ENCODE measurements around the gene ANKRD33.
"Not testable (repeated sequence)": the region's sequence is repeated elsewhere in the genome, so short reads cannot be mapped to it uniquely, and the experiment has no call there.

Gene ANKRD33

DNA sequence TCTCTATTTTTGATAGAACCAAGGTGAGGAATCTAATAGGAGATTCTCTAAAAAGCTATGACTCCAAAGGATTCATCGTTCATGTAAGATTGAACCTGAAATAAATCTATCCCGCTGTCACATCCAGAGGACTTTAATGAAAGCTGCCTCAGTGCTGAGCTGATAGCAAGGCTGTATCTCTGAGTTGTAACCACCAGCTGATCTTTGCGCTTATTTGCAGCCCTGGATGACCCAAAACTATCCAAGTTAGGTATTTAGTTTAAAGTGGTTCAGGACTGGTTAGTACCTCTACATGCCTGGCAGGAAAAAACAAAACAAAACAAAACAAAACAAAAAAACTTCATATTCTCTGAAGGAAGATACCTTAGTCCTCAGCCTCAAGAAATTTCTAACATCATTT lies 8.8 kb upstream of the ANKRD33 start:
- no peak for DNase-seq (ENCODE audit: low spot score)

DNA sequence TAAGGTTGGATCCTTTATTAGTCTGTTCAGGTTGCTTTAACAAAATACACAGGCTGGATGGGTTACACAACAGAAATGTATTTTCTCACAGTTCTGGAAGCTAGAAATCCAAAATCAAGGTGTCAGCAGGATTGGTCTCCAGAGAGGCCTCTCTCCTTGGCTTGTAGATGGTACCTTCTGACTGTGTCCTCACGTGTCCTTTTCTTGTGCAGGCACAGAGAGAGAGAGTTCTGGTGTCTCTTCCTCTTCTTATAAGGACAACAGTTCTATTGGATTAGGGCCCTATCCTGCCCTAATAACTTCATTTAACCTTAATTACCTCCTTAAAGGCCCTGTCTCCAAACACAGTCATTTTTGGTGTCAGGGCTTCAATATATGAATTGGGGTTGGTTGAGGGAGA lies 4.6 kb upstream of the ANKRD33 start:
- DNase-seq (ENCODE audit: low spot score), result no peak

GRCh38 chr12:51883998-51884675 lies 3.8 kb upstream of the ANKRD33 start:
- DNase-seq (ENCODE audit: low spot score), result no peak

GRCh38 chr12:51884676-51885229 lies 3.1 kb upstream of the ANKRD33 start:
- DNase-seq (ENCODE audit: low spot score), result no peak

GRCh38 chr12:51885294-51886020 lies 2.4 kb upstream of the ANKRD33 start:
- not testable (repeated sequence) for DNase-seq (ENCODE audit: low spot score)

DNA sequence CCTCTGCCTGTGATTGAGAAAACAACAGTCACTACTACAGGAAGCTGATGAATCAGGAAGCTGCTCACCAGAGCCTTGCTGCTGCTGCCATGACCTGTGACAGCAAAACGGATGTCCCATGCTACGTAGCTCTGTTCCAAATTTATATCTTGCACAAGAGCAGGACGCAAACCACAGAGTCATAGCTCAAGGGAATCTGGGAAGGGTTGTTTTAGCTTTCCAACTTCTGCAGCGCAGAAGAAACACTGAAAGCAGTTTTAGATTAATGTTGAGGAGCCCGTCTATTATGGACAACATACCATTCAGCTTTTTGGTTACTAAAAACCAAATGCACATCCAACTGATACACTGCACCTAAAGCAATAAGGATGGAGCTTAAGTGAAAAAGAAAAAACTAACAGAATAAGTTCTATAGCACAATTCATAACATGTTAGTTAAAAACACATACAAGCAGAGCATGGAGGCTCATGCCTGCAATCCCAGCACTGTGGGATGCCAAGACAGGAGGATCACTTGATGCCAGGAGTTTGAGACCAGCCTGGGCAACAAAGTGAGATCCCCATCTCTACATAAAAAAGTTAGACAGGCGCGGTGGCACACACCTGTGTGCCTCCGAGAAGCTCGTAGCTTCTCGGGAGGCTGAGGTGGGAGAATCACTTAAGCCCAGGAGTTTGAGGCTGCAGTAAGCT lies 1.7 kb upstream of the ANKRD33 start:
- DNase-seq (ENCODE audit: low spot score), result no peak

DNA sequence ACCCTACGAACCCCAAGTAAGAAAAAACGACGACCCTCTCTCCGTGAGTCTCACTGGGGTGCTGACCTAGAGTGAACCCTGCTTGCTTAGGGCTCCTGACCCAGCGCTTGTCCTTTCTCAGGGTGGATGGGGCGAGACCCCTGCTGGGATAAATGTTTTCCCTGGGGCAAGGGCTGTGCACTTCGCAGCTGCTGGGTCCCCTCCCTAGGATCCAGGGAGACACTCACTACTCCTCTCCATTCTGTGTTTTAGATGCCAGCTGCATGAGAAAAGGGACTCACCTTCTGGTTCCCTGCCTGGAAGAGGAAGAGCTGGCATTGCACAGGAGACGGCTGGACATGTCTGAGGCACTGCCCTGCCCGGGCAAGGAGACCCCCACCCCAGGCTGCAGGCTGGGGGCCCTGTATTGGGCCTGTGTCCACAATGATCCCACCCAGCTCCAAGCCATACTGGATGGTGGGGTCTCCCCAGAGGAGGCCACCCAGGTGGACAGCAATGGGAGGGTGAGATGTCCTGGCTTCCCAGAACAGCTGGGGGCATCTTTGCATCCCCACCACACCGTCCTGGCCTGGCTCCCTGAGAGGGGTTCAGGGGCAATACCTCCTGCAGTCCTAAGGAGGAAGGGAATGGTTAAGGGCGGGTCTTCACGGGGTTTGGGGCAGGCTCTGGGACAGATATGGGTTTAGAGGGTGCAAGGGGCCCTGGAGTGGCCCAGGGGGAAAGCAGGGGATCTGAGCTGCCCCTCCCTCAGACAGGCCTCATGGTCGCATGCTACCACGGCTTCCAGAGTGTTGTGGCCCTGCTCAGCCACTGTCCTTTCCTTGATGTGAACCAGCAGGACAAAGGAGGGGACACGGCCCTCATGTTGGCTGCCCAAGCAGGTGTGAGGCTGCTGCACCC lies 663 bp downstream of the ANKRD33 start:
- DNase-seq (ENCODE audit: low spot score), result no peak

DNA sequence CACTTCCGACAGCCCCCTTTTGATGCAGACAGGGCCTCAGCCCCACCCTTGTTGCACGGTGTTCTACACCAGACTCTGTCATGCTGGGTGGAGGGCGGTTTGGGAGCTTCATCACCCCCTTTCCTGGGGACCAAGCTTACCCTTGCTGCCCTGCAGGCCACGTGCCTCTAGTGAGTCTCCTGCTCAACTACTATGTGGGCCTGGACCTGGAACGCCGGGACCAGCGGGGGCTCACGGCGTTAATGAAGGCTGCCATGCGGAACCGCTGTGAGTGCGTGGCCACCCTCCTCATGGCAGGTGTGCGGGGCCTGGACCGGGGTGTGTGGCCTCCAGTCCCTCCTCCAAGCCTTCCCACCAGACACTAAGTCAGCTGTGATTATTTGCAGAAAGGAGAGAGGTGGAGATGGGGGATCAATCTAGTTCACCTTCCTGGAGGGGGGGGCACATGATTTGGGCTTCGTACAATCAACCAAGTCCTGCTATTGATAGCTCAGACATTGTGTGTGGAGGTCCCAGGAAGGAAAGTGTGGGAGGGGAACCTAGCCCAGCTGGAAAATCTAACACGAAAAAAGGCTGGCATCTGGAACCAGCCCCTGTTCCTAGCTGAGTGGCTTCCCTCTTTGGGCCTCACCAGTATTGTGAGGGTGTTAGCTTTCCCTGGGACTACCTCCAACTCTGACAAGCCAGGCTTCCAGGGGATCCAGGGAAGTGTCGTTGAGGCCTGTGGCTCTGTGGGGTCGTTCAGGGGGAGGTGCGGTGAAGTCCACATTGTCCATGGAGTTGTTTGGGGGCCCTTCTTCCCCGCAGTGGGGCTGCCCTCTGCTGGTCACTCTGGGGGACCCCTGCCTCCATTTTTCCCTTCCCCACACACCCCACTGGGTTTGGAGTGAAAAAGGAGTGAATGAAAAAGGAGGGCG lies 1.6 kb downstream of the ANKRD33 start:
- no peak for DNase-seq (ENCODE audit: low spot score)

DNA sequence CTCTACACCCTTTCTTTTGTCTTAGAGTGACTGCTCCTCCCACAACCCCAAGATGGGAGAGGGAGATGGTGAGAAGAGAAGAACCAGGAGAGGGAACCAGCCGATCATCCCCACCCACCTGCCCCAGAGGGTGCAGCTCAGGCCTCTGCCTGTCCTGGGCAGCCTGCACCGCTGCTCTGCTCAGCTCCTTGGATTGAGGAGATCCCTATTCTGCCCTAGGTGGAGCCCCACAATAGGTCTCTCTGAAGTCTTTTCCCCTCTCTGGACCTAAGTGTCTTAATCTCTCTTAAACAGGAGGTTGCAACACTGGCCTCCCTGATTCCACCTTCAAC lies 2.2 kb downstream of the ANKRD33 start:
- no peak for DNase-seq (ENCODE audit: low spot score)

- DNase-seq (ENCODE audit: low spot score), result no peak
These were observed 2.7 kb downstream of the ANKRD33 start for GRCh38 chr12:51890511-51891171.

DNA sequence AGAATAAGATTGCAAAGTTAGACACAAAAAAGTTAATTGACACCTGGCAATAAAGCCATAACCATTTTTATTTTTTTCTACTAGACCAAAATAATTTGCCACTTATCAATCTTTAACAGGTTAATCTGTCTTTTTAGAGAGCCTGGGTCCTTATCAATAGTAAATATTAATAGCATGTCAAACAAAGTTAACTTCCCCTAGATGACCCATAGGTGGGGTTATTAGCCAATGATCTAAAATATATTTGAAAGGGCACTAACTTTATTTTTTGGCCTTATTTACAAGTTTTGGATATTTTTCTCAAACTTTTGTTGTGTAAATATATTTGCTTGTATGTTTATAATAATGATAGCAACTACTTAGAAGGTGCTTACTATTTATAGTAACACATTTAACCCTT lies 3.9 kb downstream of the ANKRD33 start:
- DNase-seq (ENCODE audit: low spot score), result no peak

- no peak for DNase-seq (ENCODE audit: low spot score)
These were observed 5.9 kb downstream of the ANKRD33 start for GRCh38 chr12:51893786-51894185.

- no peak for DNase-seq (ENCODE audit: low spot score)
These were observed 7.7 kb downstream of the ANKRD33 start for GRCh38 chr12:51895378-51896135.

DNA sequence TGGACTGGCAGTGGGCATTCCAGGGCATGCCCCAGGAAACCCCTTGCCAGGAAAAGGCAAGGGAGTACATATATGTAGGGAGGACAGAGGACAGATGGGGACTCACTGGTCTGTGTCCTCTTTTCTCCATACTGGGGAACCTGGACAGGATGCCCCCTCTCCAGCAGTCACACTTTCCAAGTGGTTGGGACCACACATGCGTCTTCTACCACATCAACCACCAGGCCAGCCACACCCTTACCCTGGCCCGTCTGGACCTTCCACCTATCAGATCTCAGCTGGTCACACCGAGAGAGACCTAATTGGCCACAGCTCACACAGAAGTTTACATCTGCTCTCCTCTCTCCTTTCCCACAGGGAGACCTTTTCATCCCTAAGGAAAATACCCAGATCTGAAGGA lies 8.3 kb downstream of the ANKRD33 start:
- no peak for DNase-seq (ENCODE audit: low spot score)

DNA sequence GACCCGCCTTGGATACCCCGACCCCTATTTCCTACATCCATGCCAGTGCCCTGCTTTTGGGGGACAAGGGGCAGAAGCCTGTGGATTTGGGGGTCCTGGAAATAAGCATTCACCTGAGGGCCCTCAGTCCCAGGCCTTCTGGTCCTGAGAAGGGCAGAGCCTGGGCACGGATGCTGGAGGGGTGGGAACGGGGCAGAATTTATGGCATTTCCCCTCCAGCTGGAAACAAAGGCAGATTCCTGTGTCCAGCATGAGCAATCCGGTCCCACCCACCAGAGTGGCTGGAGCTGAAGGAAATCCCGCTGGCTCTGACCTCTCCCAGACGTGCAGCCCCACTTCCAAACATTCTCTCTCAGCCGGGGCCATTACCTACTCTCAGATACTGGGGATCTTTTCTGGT lies 9.3 kb downstream of the ANKRD33 start:
- no peak for DNase-seq (ENCODE audit: low spot score)

DNA sequence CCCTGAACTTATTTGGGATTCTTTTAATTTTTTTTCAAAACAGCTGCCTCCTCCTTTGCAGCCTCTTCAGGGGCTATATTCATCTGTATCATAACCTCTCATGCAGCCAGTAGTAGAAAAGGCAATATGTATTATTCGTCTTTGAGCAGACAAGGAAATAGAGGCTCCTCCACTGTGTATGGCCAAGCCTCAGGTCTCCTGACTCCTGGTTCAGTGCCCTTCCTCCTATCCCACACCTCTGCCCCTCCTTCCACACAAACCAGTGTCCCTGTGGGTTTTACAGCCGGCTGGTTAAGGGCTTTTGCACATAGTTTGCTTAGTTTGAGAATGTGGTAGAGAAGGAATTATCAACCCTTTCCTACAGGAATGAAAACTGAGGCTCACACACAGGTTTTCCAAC lies 10.6 kb downstream of the ANKRD33 start:
- no peak for DNase-seq (ENCODE audit: low spot score)

DNA sequence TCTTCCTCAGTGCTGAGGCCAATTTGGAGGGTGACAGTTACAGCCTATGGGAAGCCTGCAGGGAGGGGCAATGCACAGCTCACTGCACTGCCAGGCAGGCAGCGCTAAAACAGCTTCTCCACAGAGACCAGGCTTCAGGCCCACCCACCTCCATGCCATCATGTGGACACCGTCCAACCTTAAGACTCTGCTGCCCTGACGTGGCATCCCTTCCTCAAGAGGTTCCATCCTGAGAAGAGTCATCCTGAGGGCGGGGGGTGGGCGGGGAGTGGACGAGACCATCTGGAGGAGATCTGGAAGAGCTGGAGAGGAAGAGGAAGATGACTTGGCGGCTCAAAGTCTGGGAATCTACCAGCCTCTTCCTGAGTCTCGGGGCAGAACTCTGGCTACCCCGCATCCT lies 11.0 kb downstream of the ANKRD33 start:
- DNase-seq (ENCODE audit: low spot score), result no peak

DNA sequence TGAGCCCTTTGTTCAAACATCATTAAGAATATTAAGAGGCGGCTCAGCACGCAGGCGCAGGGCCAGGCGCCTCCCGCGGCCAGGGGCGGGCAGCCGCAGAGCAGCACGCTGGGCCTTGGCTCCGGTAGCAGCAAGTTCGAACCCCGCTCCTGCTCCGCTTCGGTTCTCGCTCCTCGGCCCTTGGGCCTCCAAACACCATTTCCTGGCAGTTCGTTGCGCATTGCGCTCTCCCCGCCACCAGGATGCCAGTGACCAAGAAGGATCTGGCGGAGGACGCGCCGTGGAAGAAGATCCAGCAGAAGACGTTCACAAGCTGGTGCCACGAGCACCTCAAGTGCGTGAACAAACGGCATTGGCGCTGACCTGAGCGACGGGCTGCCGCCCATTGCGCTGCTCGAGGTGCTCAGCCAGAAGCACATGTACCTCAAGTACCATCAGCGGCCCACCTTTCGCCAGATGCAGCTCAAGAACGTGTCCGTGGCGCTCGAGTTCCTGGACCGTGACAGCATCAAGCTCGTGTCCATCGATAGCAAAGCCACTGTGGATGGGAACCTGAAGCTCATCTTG lies 12.5 kb downstream of the ANKRD33 start:
- no peak for DNase-seq (ENCODE audit: low spot score)

Data from SK-N-DZ (cell line).